ENCODE data around the gene NLE1.
"Not testable (repeated sequence)": the region's sequence is repeated elsewhere in the genome, so short reads cannot be mapped to it uniquely, and the experiment has no call there.

NLE1 gene

DNA sequence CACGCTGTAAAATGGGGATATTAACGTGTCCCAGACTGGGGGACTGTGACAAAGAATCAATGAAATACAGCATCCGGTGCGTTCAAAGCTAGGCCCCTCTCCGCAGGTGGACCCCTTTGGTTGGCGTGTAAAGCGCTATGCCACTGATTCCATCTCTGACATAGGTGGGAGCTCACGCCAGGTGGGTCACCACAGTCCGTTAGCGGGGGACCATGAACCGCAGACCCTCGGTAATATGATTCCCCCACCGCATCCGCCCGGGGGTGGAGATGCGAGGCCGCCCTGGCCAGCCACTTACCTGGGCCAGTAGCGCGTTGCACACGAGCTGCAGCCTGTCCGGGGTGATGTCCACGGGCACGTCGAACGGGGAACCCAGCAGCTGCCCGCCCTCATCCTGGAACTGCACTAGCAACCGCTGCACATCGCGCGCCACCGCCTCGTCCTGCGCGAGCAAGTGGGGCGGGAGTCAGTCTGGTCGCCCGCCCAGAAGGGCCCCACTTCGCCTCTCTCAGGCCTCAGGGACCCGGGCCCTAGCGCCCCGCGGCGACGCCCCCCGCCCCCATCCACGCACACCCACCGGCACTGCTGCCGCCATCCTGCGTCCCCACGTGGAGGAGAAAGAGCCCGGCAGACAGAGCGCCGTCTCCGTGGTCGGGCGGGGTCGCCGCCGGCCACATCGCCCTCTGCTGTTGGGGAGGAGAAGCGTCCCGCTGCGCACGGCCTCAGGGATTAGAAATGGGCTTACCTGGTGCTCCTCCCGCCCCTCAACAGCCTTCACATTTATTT is at the start of gene NLE1:
NLE1 (minus strand) TSS at position 623 of the 786 bp plus-strand sequence; CDS start at position 595, 28 bp downstream.
- ATAC-seq (replicated peaks) = peak; percentile 96 to 97
- Mint-ChIP-seq H3K27me3 (peaks cover 0 to 1% of the 10 kb centered on the region in 2 donors), H3K4me1 (peaks cover 5 to 10% of the 10 kb centered on the region in 2 donors), H3K36me3 (peaks cover 10 to 17% of the 10 kb centered on the region in 2 donors), H3K27ac (peak within 1 kb of the TSS; percentile 73), H3K9me3 (no peaks in the 10 kb centered on the region), H3K4me3 (peak within 1 kb of the TSS; percentile 82 to 84)
- peak; percentile 84 for DNase-seq

DNA sequence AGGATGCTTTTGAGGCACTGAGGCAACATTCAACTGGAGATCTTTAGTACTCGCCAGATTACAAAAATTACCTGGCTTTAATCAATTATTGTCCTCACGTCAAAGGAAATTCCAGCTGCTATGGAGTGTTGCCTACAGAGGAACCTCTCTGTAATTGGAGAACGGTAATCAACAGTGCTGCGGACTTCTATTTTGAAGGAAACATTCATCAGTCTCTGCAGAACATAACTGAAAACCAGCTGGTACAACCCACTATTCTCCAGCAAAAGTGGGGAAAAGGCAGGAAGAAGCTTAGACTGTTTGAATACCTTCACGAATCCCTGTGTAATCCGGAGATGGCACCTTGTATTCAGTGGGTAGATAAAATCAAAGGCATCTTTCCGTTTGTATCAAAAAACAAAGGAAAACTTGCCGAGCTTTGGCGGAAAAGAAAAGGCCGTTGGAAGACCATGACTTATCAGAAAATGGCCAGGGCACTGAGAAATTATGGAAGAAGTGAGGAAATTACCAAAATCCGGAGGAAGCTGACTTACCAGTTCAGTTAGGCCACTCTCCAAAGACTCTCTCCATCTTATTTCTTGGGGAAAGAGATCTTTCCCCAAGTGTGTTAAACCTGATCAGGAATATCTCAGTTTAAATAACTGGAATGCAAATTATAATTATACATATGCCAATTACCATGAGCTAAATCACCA is 49.0 kb upstream of the NLE1 start:
- no peak for ATAC-seq (replicated peaks)
- Mint-ChIP-seq H3K4me1 (peaks cover 1 to 6% of the 10 kb centered on the region in 2 donors), H3K36me3 (no peaks in the 10 kb centered on the region), H3K9me3 (peaks cover 0 to 2% of the 10 kb centered on the region in 2 donors), H3K27me3 (peaks cover 20 to 51% of the 10 kb centered on the region in 2 donors), H3K4me3 (no peak overlapping the region), H3K27ac (no peak overlapping the region)
- no peak for DNase-seq

DNA sequence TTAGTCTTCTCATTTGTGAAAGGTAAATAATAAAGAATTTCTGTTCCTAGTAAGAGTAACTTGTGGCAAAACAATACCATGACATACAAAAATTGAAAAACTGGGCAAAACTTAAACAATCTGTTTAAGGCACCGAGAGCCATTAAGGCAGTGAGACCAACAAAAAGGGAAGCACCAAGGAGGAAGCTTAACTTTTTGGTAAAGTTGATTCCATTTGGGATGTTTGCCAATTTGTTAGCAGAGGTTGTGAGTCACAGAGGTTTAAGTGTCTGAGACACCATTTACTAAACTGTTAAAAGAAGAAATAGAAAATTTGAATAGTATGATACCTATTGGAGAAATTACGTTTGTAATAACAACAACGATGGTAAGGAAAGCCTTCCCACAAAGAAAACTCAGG is 47.2 kb upstream of the NLE1 start:
- Mint-ChIP-seq H3K4me1 (peaks cover 6 to 14% of the 10 kb centered on the region in 2 donors), H3K9me3 (no peaks in the 10 kb centered on the region), H3K27ac (no peak overlapping the region), H3K4me3 (no peak overlapping the region), H3K27me3 (peaks cover 20 to 56% of the 10 kb centered on the region in 2 donors), H3K36me3 (no peaks in the 10 kb centered on the region)
- ATAC-seq (replicated peaks) = no peak
- no peak for DNase-seq

DNA sequence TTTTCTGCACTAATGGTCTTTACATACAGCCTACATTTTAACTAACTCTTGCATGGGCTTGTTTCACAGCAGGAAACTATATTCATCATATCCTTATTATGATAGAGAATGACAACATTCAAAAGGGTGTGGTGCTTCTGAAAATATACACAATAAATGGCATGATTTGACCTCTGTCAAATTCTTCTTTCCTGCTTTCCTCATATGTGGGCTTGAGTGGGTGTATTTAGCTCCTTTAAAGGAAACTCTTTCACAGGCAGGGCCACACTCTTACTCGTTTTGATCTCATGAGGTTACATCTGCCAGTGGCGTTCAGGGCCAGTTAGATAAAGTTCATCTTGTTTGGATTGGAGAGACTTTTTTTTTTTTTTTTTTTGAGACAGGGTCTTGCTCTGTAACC is 46.0 kb upstream of the NLE1 start:
- Mint-ChIP-seq H3K9me3 (no peaks in the 10 kb centered on the region), H3K27ac (no peak overlapping the region), H3K36me3 (no peaks in the 10 kb centered on the region), H3K27me3 (peaks cover 19 to 57% of the 10 kb centered on the region in 2 donors), H3K4me3 (no peak overlapping the region), H3K4me1 (peaks cover 8 to 18% of the 10 kb centered on the region in 2 donors)
- DNase-seq = no peak
- peak; percentile 17 to 47 for ATAC-seq (replicated peaks)

DNA sequence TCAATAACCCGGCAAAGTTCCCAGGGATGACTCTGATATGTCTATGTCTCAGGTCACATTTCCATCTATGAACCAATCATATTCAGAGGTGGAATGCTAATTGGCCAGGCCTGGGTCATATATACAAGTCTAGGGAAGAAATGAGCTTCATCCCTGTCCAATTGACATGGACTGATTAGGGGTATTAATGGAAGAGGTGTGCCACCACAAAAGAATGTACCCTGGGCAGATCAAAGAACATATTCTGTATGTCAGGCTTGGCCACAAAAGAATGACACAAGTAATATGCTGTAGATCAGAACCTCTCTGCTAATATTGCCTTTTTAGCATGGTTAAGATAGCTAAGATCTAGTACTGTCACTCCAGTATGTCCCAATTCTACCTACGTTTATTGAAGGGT is 45.4 kb upstream of the NLE1 start:
- Mint-ChIP-seq H3K4me1 (peaks cover 13 to 18% of the 10 kb centered on the region in 2 donors), H3K27me3 (peaks cover 21 to 60% of the 10 kb centered on the region in 2 donors), H3K27ac (no peak overlapping the region), H3K36me3 (no peaks in the 10 kb centered on the region), H3K4me3 (no peak overlapping the region), H3K9me3 (no peaks in the 10 kb centered on the region)
- no peak for ATAC-seq (replicated peaks)
- no peak for DNase-seq

DNA sequence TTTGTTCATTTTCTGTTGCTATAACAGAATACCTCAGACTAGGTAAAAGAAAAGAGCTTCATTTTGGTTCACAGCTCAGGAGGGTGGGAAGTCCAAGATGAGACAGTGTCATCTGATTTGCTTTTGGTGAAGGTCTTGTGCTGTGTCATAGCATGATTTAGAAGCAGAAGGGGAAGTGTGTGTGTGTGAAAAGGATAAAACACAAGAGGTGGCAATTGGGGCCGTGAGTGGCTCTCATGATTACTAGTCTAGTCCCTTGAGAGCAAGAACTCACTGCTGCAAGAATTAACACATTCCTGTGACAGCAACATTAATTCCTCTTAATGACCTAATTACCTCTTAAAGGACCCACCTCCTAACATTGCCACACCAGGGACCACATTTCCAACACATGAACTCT is 43.7 kb upstream of the NLE1 start:
- H3K9me3 Mint-ChIP-seq = no peaks in the 10 kb centered on the region
- H3K36me3 Mint-ChIP-seq = no peaks in the 10 kb centered on the region
- peak; percentile 13 for DNase-seq
- H3K27me3 Mint-ChIP-seq = peaks cover 19 to 55% of the 10 kb centered on the region in 2 donors
- no peak overlapping the region for H3K27ac Mint-ChIP-seq
- ATAC-seq (replicated peaks) = peak; percentile 88 to 94
- no peak overlapping the region for H3K4me3 Mint-ChIP-seq
- peaks cover 13 to 18% of the 10 kb centered on the region in 2 donors for H3K4me1 Mint-ChIP-seq

DNA sequence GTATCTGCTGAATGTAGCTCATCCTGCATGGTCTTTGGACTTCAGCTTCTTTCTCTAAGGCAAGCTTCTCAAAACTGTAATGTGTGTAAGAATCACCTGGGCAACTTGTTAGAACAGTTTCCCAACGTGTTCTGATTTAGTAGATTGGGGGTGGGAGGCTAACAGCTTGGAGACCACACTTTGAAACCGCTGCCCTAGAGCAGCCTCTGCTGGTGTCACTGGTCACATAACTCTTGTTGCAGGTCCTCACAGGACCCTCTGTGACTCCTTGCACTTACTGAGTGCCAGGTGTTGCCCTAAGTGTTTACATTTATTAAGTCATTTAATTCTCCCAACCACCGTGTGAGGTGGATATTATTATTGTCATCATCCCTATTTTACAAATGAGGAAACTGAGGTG is 42.2 kb upstream of the NLE1 start:
- Mint-ChIP-seq H3K27ac (no peak overlapping the region), H3K27me3 (peaks cover 19 to 55% of the 10 kb centered on the region in 2 donors), H3K4me3 (no peak overlapping the region), H3K36me3 (no peaks in the 10 kb centered on the region), H3K4me1 (peaks cover 13 to 18% of the 10 kb centered on the region in 2 donors), H3K9me3 (peaks cover 0 to 2% of the 10 kb centered on the region in 2 donors)
- ATAC-seq (replicated peaks) = no peak
- DNase-seq = no peak

DNA sequence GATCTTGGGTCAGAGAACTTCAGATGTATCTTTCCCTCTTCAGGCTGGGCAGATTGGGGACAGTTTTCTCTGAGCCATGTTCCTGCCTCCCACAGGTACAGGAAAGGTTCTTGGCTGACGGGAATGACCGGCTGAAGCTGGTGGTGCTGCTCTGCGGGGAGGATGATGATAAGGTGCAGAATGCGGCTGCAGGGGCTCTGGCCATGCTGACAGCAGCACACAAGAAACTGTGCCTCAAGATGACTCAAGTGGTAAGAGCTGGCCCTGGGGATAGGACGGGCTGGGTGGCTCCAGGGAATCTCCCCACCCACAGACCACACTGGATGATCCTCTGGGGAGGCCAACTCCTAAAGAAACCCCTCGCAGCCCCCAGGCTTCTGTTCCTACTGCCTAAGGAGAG is 41.2 kb upstream of the NLE1 start:
- peak; percentile 26 to 39 for ATAC-seq (replicated peaks)
- Mint-ChIP-seq H3K4me3 (no peak overlapping the region), H3K27me3 (peaks cover 19 to 55% of the 10 kb centered on the region in 2 donors), H3K27ac (no peak overlapping the region), H3K9me3 (peaks cover 0 to 4% of the 10 kb centered on the region in 2 donors), H3K36me3 (no peaks in the 10 kb centered on the region), H3K4me1 (peaks cover 13 to 18% of the 10 kb centered on the region in 2 donors)
- DNase-seq = no peak

DNA sequence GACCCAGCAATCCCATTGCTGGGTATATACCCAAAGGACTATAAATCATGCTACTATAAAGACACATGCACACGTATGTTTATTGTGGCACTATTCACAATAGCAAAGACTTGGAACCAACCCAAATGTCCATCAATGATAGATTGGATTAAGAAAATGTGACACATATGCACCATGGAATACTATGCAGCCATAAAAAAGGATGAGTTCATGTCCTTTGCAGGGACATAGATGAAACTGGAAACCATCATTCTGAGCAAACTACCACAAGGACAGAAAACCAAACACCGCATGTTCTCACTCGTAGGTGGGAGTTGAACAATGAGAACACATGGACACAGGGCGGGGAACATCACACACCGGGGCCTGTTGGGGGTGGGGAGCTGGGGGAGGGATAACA is 37.3 kb upstream of the NLE1 start:
- peaks cover 16 to 34% of the 10 kb centered on the region in 2 donors for H3K27me3 Mint-ChIP-seq
- H3K36me3 Mint-ChIP-seq; H3K27ac Mint-ChIP-seq; H3K4me3 Mint-ChIP-seq; H3K4me1 Mint-ChIP-seq; ATAC-seq (replicated peaks); H3K9me3 Mint-ChIP-seq; DNase-seq: not testable (repeated sequence)

DNA sequence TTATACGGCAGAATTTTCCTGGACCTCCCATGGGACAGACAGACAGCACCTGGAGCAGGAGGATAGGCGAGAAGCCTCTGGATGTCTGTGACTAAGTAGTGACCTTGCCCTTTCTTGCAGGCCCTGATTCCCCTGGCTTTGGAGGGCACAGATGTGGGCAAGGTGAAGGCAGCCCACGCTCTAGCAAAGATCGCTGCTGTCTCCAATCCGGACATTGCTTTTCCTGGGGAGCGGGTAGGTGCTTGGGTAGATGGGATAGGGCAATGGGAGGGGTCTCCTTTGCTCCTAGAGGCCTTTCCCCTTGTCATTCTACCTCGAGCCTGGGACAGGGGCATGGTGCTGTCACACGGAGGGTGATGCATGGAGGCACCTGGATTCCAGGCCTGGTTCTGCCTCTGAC is 34.8 kb upstream of the NLE1 start:
- no peaks in the 10 kb centered on the region for H3K4me1 Mint-ChIP-seq
- no peak overlapping the region for H3K27ac Mint-ChIP-seq
- no peaks in the 10 kb centered on the region for H3K36me3 Mint-ChIP-seq
- peaks cover 0 to 4% of the 10 kb centered on the region in 2 donors for H3K9me3 Mint-ChIP-seq
- DNase-seq = no peak
- no peak for ATAC-seq (replicated peaks)
- peaks cover 4 to 17% of the 10 kb centered on the region in 2 donors for H3K27me3 Mint-ChIP-seq
- no peak overlapping the region for H3K4me3 Mint-ChIP-seq

DNA sequence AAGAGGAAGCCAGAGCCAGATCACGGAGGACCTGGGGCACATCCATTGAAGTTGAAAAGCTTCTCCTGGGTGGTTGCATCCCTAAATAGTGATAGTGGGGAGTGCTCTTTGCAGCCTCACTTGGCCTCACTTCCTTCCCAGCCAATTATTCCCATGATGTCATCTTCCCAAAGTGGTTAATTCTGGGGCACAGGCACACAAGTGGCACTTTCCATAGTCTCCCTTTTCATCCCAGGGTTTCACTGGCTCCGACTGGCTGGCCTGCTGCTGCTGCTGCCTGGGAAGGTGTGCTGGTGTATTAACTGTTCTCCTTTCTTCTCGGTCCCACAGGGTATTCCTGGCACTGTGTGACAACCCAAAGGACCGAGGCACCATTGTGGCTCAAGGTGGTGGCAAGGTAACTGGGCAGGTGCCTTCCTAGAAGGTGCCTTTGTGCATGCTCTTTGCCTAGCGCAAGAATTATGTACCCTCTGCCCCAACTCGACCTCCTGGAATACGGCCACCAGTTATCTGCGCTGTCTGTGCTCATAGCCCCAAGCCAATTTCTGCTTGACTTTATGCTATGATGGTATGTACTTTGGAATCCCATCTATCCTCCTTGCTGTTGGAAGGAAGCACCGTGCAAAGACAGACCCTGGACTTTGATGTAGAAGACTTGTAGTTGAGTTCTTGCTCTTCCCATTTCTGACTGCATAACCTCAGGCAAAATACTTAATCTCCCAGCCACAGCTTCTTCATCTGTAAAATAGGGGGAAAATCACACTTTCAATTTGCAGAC is 33.7 kb upstream of the NLE1 start:
- H3K4me3 Mint-ChIP-seq = no peak overlapping the region
- H3K9me3 Mint-ChIP-seq = peaks cover 0 to 4% of the 10 kb centered on the region in 2 donors
- H3K27me3 Mint-ChIP-seq = peaks cover 4 to 17% of the 10 kb centered on the region in 2 donors
- ATAC-seq (replicated peaks) (no peak), DNase-seq (no peak)
- H3K36me3 Mint-ChIP-seq = no peaks in the 10 kb centered on the region
- H3K27ac Mint-ChIP-seq = no peak overlapping the region
- no peaks in the 10 kb centered on the region for H3K4me1 Mint-ChIP-seq

DNA sequence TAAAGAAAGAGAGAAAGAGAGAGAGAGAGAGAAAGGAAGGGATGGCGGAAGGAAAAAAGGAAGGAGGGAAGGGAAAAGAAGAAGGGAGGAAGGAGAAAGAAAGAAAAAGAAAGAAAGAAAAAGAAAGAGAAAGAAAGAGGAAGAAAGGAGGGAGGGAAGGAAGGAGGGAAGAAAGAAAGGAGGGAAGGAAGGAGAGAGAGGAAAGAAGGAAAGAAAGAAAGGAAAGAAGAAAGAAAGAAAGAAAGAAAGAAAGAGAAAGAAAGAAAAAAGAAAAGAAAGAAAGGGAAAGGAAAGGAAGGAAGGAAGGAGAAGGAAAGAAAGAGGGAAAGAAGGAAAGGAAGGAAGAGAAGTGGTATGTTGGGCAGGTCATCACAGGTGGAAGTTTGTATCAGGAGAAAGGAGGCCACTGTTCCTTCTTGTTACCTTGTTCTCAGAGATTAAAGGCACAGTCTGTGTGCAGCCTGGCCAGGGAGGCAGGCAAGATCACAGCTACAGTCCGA is 32.8 kb upstream of the NLE1 start:
- no peak overlapping the region for H3K27ac Mint-ChIP-seq

DNA sequence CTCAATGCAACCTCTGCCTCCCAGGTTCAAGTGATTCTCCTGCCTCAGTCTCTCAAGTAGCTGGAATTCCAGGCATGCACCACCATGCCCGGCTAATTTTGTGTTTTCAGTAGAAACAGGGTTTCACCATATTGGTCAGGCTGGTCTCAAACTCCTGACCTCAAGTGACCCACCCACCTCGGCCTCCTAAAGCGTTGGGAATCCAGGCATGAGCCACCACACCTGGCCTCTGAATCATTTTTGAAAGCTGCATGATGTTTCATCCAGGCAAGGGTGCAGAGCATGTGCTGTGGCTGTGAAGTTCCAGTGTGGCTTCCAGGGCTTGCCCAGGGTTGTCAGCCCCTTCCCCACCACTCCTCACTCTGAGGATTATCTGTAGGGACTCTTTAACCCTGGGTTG is 30.2 kb upstream of the NLE1 start:
- ATAC-seq (replicated peaks); H3K4me1 Mint-ChIP-seq; H3K27ac Mint-ChIP-seq; H3K9me3 Mint-ChIP-seq; H3K4me3 Mint-ChIP-seq; DNase-seq; H3K36me3 Mint-ChIP-seq: not testable (repeated sequence)
- peaks cover 20 to 21% of the 10 kb centered on the region in 2 donors for H3K27me3 Mint-ChIP-seq

More for the DNA sequence above, 32.8 kb upstream of the NLE1 start:
- Mint-ChIP-seq H3K4me1 (no peaks in the 10 kb centered on the region), H3K36me3 (no peaks in the 10 kb centered on the region), H3K27me3 (peaks cover 8 to 11% of the 10 kb centered on the region in 2 donors), H3K4me3 (no peak overlapping the region), H3K9me3 (peaks cover 0 to 4% of the 10 kb centered on the region in 2 donors)
- no peak for DNase-seq
- ATAC-seq (replicated peaks) = no peak

DNA sequence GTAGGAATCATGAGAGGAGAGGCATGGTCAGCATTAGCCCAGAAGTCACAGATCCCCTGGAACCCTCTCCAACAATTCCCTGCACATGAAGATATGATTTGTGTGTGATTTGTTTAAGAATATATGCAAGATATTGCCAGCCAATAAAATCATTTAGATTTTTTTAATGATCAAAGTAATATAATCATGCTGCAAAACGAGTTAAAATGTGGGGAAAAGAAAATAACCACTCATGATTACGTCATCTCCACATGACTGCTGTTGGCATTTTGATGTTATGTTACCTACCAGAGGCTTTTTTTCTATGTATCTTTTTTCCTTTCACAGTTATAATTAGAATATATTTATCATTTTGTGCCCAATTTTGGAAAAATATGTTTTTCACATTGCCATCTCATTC is 29.7 kb upstream of the NLE1 start:
- no peak for ATAC-seq (replicated peaks)
- Mint-ChIP-seq H3K9me3 (no peaks in the 10 kb centered on the region), H3K4me3 (no peak overlapping the region), H3K27ac (no peak overlapping the region), H3K4me1 (no peaks in the 10 kb centered on the region), H3K36me3 (no peaks in the 10 kb centered on the region), H3K27me3 (peaks cover 20 to 21% of the 10 kb centered on the region in 2 donors)
- DNase-seq = no peak

Measured in stimulated activated naive B cell treated with anti-CD40 and anti-IgM and Interleukin-4, amounts not matched to agents 10 μg/mL and 1 μg/mL and 100 μg/mL, for 72 hours (primary cell).